ENCODE data around the gene B4GALT5.
"Not testable (repeated sequence)": the region's sequence is repeated elsewhere in the genome, so short reads cannot be mapped to it uniquely, and the experiment has no call there.

B4GALT5 gene

DNA sequence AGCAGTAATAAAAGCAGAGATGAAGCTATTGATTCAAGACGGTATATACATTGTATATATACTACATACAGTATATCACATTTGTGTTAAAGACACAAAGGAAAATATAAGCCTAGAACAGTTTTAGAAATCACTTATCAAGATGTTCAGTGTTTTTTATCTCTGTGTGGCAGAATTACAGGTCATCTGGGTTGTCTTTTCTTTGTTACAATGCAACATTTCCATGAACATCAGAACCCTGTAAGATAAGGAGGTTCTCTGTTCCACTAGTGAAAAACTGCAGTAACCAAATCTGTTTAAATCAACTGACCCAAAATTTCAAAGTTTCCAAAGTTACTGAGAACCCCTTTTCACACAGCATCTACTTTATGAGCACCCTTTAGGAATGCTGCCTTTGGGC lies 42.2 kb downstream of the B4GALT5 start:
- TF ChIP-seq, protein P1, sequence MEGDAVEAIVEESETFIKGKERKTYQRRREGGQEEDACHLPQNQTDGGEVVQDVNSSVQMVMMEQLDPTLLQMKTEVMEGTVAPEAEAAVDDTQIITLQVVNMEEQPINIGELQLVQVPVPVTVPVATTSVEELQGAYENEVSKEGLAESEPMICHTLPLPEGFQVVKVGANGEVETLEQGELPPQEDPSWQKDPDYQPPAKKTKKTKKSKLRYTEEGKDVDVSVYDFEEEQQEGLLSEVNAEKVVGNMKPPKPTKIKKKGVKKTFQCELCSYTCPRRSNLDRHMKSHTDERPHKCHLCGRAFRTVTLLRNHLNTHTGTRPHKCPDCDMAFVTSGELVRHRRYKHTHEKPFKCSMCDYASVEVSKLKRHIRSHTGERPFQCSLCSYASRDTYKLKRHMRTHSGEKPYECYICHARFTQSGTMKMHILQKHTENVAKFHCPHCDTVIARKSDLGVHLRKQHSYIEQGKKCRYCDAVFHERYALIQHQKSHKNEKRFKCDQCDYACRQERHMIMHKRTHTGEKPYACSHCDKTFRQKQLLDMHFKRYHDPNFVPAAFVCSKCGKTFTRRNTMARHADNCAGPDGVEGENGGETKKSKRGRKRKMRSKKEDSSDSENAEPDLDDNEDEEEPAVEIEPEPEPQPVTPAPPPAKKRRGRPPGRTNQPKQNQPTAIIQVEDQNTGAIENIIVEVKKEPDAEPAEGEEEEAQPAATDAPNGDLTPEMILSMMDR (conservative IDR thresholded peaks at IDR 0.05; ENCODE audit: low read depth, low read length): no peak
- no peak for DNase-seq (ENCODE audit: low read depth)
- no peak overlapping the region for H3K4me3 ChIP-seq (ENCODE audit: low read length)

DNA sequence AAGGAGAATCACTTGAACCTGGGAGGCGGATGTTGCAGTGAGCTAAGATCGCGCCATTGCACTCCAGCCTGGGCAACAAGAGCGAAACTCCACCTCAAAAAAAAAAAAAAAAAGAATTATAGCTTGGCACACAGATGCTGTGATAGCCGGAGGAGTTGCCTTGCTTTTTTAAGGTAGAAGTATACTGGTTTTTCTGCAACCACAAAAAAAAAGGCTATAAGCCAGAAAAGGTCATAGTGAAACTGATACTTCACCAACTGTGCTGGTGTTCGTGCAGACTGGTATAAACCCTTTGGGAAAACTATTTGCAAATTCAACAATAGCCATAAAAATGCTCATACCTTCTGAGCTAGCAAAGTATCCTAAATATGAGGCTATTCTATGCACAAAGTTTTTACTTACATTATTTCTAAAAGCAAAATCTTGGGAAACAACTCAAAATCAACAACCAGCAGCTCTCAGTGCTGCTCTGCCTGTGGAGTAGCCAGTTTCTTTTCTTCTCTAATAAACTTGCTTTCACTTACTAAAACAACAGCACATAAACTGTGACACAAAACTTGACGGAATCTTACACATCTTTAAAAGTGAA lies 44.0 kb downstream of the B4GALT5 start:
- no peak overlapping the region for H3K4me3 ChIP-seq (ENCODE audit: low read length)
- DNase-seq (ENCODE audit: low read depth): no peak
- TF ChIP-seq, protein P1 (conservative IDR thresholded peaks at IDR 0.05; ENCODE audit: low read depth, low read length): no peak

DNA sequence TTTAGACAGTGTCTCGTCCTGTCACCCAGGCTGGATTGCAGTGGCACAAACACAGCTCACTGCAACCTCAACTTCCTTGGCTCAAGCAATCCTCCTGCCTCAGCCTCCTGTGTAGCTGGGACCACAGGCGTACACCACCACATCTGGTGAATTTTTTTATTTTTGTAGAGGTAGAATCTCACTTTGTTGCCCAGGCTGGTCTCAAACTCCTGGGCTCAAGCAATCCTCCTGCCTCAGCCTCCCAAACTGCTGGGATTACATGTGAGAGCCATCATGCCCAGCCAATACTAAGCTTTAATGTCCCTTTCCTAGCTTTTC lies 44.8 kb downstream of the B4GALT5 start:
- DNase-seq (ENCODE audit: low read depth); H3K4me3 ChIP-seq (ENCODE audit: low read length): not testable (repeated sequence)

DNA sequence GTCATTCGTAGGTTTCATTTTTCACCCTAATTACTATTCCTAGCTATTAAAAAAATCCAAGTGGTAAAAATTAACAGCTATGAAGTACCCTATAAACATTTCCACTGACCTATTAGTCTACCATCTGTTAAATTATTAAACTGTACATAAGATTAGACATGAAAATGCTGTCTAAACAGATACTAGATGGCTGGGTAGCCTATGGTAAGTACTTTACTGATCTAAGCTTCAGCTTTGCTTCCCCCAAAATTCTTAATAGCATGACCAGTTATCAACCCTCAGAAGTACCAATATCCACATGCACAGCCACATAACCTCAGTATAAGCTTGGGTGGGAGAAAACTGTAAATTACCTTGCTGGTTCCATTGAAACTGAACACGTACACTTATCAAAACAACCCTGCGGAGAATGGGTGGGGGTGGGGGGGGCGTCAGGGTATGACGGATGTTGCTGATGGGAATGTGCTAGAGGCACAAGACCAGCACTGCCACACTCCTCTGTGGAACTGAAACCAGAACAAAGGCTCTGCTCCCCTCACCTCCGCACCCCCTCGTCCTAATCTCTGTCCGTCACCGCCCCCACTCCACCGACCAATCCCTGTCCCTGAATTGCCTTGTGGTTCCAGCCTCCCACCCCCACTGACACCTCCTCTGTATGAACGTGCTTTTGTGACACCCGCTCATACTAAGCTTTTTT lies 45.3 kb downstream of the B4GALT5 start:
- DNase-seq (ENCODE audit: low read depth): no peak
- TF ChIP-seq, protein P1 (conservative IDR thresholded peaks at IDR 0.05; ENCODE audit: low read depth, low read length): no peak
- H3K4me3 ChIP-seq (ENCODE audit: low read length): no peak overlapping the region

DNA sequence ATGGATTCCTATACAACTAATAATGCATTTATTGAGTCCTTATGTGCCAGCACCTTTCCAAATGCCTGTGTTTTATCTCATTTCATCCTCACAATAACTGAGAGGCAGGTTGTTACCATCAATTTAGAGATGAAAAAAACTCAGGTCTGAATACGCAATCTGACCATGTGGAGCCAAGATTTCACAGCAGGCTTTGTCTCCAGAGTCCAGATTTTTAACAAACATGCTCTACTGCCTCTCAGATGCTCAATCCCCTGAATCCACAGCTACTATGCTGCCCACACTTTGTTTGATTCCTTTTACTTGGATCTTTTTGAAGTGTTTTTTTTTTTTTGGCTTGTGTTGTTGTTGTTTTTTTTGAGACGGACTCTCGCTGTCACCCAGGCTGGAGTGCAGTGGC lies 46.8 kb downstream of the B4GALT5 start:
- TF ChIP-seq, protein P1 (conservative IDR thresholded peaks at IDR 0.05; ENCODE audit: low read depth, low read length): no peak
- H3K4me3 ChIP-seq (ENCODE audit: low read length): no peak overlapping the region
- DNase-seq (ENCODE audit: low read depth): no peak

DNA sequence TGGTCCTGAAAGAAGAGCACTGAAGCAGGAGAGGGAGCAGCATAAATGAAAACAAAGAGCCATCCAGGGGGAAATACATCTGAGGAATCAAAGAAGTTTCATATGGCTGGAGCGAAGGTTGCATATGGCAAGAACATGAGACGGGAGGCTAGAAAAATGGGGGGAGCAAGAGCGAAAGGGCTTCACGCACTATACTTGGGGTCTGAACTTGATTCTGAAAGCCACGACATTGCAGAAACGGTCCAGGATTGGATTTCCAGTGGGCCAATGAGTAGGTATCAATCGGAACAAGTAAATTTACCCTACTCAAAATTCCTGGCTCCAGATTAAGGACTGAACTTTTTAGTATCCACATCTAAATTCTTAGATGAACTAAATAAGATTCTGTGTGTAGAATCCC lies 47.9 kb downstream of the B4GALT5 start:
- H3K4me3 ChIP-seq (ENCODE audit: low read length): no peak overlapping the region
- DNase-seq (ENCODE audit: low read depth): no peak
- TF ChIP-seq, protein P1 (conservative IDR thresholded peaks at IDR 0.05; ENCODE audit: low read depth, low read length): no peak

DNA sequence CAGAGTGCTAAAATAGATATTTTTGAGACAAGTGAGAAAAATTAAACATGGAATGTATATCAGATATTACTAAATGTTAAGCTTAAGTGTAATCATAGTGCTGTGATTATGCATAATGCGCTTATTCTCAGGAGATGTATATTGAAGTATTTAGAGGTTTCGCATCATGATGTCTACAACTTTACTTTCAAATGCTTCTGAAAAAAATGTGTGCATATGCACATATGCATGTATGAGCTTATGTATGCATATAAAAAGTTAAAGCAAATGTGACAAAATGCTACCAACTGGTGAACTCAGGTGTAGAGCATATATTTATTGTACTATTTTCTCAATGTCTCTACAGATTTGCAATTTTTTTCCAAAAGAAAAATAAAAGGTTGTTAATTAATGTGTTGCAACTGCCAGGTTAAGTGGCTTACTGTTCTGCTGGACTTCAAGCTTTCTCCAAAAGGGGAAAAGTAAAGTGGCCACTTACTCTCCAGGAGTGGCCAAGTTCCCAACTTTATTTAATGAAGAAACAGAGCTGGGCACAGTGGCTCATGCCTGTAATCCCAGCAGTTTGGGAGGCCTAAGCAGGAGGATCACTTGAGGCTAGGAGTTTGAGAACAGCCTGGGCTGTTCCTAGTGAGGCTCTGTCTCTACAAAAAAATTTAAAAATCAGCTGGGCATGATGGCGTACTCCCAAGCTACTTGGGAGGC lies 48.9 kb downstream of the B4GALT5 start:
- TF ChIP-seq, protein P1 (conservative IDR thresholded peaks at IDR 0.05; ENCODE audit: low read depth, low read length): no peak
- DNase-seq (ENCODE audit: low read depth): no peak
- no peak overlapping the region for H3K4me3 ChIP-seq (ENCODE audit: low read length)
